GM12878 (cell line): ENCODE data around the gene MB. TPM values are rescaled to one million over a fixed set of nuclear protein-coding genes. Genes with fewer than 3 reads are reported as not detected.

Source experiments
- ATAC-seq: fragments of 200-7000 bp; cut with Tn5 transposase; 3 replicates; pipeline ENCODE4 v1.9.1; 2020; ENCODE audit warnings: mild to moderate bottlenecking, moderate library complexity
- BruUV-seq: library from RNA; stranded (reverse); fragments of 400-500 nt; replicated peaks from 2 replicates; lab custom pipeline; 2021; lab: Mats Ljungman, UMichigan
- CTCF ChIA-PET: fragments of 300-600 bp; sonication (Branson Sonifier 250); formaldehyde crosslinking; extraction: SDS; loops from one replicate; lab custom pipeline; 2021; ENCODE audit warnings: inconsistent platforms; lab: Yijun Ruan, JAX
- POLR2A ChIA-PET: fragments of 350-600 bp; formaldehyde crosslinking; extraction: SDS; loops from one replicate; lab custom pipeline; 2021; ENCODE audit warnings: inconsistent platforms; lab: Charles Lee
- RAD21 ChIA-PET: fragments of 300-600 bp; sonication (Branson Sonifier 250); formaldehyde crosslinking; loops from one replicate; lab custom pipeline; 2023; ENCODE audit warnings: antibody characterized with exemption; ENCODE audit not compliant: unreplicated experiment; lab: Charles Lee
- SMC1A ChIA-PET: fragments of 300-600 bp; sonication (Branson Sonifier 250); formaldehyde crosslinking; loops from one replicate; lab custom pipeline; 2023; ENCODE audit not compliant: unreplicated experiment, uncharacterized antibody; lab: Charles Lee
- DNase-seq: peaks from one replicate; pipeline ENCODE4 v3.0.0-alpha.2; 2011; ENCODE audit warnings: low read depth, low spot score
- FAIRE-seq: peaks from 3 replicates; lab custom pipeline; 2011; peaks lifted over from hg19 to GRCh38; lab: Jason Lieb, UNC
- H2AFZ ChIP-seq: 2 replicates; pipeline ENCODE4 v1.6.0; 2011; ENCODE audit warnings: low read depth, low read length, control low read depth; ENCODE audit not compliant: control insufficient read depth
- H3K27ac ChIP-seq: 2 replicates; pipeline ENCODE4 v1.5.1; 2011; ENCODE audit warnings: control low read depth; ENCODE audit not compliant: control insufficient read depth, insufficient read depth
- H3K27me3 ChIP-seq, 2 experiments: replicated peaks in 1 of 2; 2 replicates each; pipeline versions ENCODE4 v1.6.0 to v1.6.1; 2011; ENCODE audit warnings: low read length in 1 of 2; ENCODE audit not compliant: control insufficient read depth in 2 of 2, insufficient read depth in 2 of 2
- H3K36me3 ChIP-seq, 2 experiments: 2 replicates each; pipeline ENCODE4 v1.5.1; 2011; ENCODE audit warnings: low read length in 1 of 2; ENCODE audit not compliant: control insufficient read depth in 2 of 2, insufficient read depth in 2 of 2
- H3K4me1 ChIP-seq: 2 replicates; pipeline ENCODE4 v1.6.1; 2011; ENCODE audit warnings: mild to moderate bottlenecking, low read length, moderate library complexity, mixed read lengths; ENCODE audit not compliant: control insufficient read depth, insufficient read depth
- H3K4me2 ChIP-seq: 2 replicates; pipeline ENCODE4 v1.6.0; 2011; ENCODE audit warnings: control low read depth; ENCODE audit not compliant: control insufficient read depth, insufficient read depth
- H3K4me3 ChIP-seq: fragments of 200-600 bp; sonication (generic); 2 replicates; pipeline ENCODE4 v1.5.1; 2016
- H3K79me2 ChIP-seq: 2 replicates; pipeline ENCODE4 v1.6.0; 2011; ENCODE audit warnings: low read length; ENCODE audit not compliant: control insufficient read depth, insufficient read depth
- H3K9ac ChIP-seq: 2 replicates; pipeline ENCODE4 v1.8.0; 2011; ENCODE audit warnings: low read length, control low read depth, mixed read lengths; ENCODE audit not compliant: control insufficient read depth, insufficient read depth
- H3K9me3 ChIP-seq: replicated peaks from 3 replicates; pipeline ENCODE4 v1.5.1; 2011; ENCODE audit warnings: mild to moderate bottlenecking, low read length; ENCODE audit not compliant: control insufficient read depth, insufficient read depth
- H4K20me1 ChIP-seq: 2 replicates; pipeline ENCODE4 v1.6.0; 2011; ENCODE audit not compliant: control insufficient read depth, insufficient read depth
- CHD4 ChIP-seq: fragments of 200-600 bp; sonication (generic); IDR thresholded peaks from 2 replicates; pipeline ENCODE4 v1.6.1; 2016; ENCODE audit warnings: mild to moderate bottlenecking
- CREM ChIP-seq: IDR thresholded peaks from 2 replicates; pipeline ENCODE4 v1.6.1; 2014; ENCODE audit warnings: antibody characterized with exemption, low read depth
- CTCF ChIP-seq, 3 experiments: IDR thresholded peaks in 2 of 3; conservative IDR thresholded peaks in 1 of 3; 2 replicates each; pipeline ENCODE4 v1.5.1; 2011; ENCODE audit warnings: low read depth in 3 of 3, low read length in 3 of 3, mild to moderate bottlenecking in 3 of 3, control low read depth in 2 of 3, moderate library complexity in 2 of 3, inconsistent platforms in 1 of 3, mixed read lengths in 1 of 3; ENCODE audit not compliant: control insufficient read depth in 2 of 3, insufficient read depth in 1 of 3; ENCODE audit errors: extremely low read depth in 1 of 3
- EP300 ChIP-seq, 2 experiments: fragments of 150-350 bp in 1 of 2; IDR thresholded peaks; 2 replicates each; pipeline ENCODE4 v1.6.1; 2011 to 2012; ENCODE audit warnings: low read depth in 2 of 2, low read length in 2 of 2, borderline replicate concordance in 1 of 2, improper control_type of control experiment in 1 of 2, inconsistent platforms in 1 of 2; ENCODE audit not compliant: control insufficient read depth in 1 of 2
- FOS ChIP-seq: IDR thresholded peaks from 3 replicates; pipeline ENCODE4 v1.6.1; 2011; ENCODE audit warnings: borderline replicate concordance; ENCODE audit not compliant: insufficient read length; ENCODE audit errors: extremely low read depth
- MTA2 ChIP-seq: fragments of 450-650 bp; IDR thresholded peaks from 2 replicates; pipeline ENCODE4 v1.6.1; 2016; ENCODE audit warnings: low read depth, mild to moderate bottlenecking, moderate library complexity
- PKNOX1 ChIP-seq: fragments of 450-650 bp; IDR thresholded peaks from 2 replicates; pipeline ENCODE4 v1.6.1; 2016; ENCODE audit warnings: mild to moderate bottlenecking
- SKIL ChIP-seq: fragments of 450-650 bp; IDR thresholded peaks from 2 replicates; pipeline ENCODE4 v1.6.1; 2017; ENCODE audit warnings: mild to moderate bottlenecking, low read depth, inconsistent platforms; ENCODE audit not compliant: poor library complexity, severe bottlenecking
- SMC3 ChIP-seq: IDR thresholded peaks from 2 replicates; pipeline ENCODE4 v1.6.1; 2011; ENCODE audit warnings: low read length, improper control_type of control experiment, borderline replicate concordance
- TAF1 ChIP-seq: IDR thresholded peaks from 2 replicates; pipeline ENCODE4 v1.6.1; 2011; ENCODE audit warnings: mild to moderate bottlenecking, low read depth, low read length, borderline replicate concordance
- ZBTB11 ChIP-seq: fragments of 450-650 bp; formaldehyde crosslinking; IDR thresholded peaks from 2 replicates; pipeline ENCODE4 v1.5.0; 2022; ENCODE audit warnings: mild to moderate bottlenecking, missing genetic modification characterization
- WGBS: methylation state at CpG from one replicate; pipeline ENCODE4 v1.1.6; 2016; ENCODE audit warnings: low lambda C conversion rate; ENCODE audit not compliant: insufficient replicate concordance, insufficient coverage; ENCODE audit errors: missing lambda C conversion rate; 5-methylcytosine and 5-hydroxymethylcytosine counted together
- in situ Hi-C: fragments of 300-500 bp; cut with MboI; formaldehyde crosslinking; loops from 9 replicates; pipeline ENCODE4 v1.14.3; 2018; ENCODE audit warnings: mixed read lengths
- intact Hi-C: fragments of 100-400 bp; cut with micrococcal nuclease; formaldehyde crosslinking; loops from one replicate; pipeline ENCODE4 v1.14.2; 2022; ENCODE audit not compliant: unreplicated experiment
- polyA plus RNA-seq, 11 experiments: library from polyadenylated mRNA; depleted of rRNA in 4 of 11; unstranded in 6 of 11; stranded (reverse) in 5 of 11; fragments of >200 nt; fragmentation: Nextera tagmentation in 4 of 11; fragmentation: Illumina TruSeq in 1 of 11; extraction: Ambion mirVana in 4 of 11; extraction: Trizol in 1 of 11; gene quantifications; 1 replicate in 1 of 11; 2 replicates in 10 of 11; pipeline versions ENCODE4 v1.2.1 to v1.2.3, GENCODE V29; 2011 to 2016; ENCODE audit warnings: inconsistent platforms in 2 of 11, missing spikeins in 2 of 11, low read depth in 1 of 11
- total RNA-seq, 4 experiments: library from RNA; depleted of rRNA in 3 of 4; stranded (reverse); fragments of >200 nt in 3 of 4; fragmentation: Illumina TruSeq in 1 of 4; extraction: Trizol in 1 of 4; gene quantifications; 2 replicates each; pipeline versions ENCODE4 v1.2.1 to v1.2.3, GENCODE V29; 2013 to 2021

The MB gene
- total and polyA plus RNA-seq, 10 of the 15 experiments (the other 5 are each of a cell fraction or from before 2014, with no cell fraction given), result 0.09 to 0.41 (median 0.23) TPM; not detected in 3

- no peaks in the 10 kb centered on the region for H4K20me1 ChIP-seq
- H3K36me3 ChIP-seq, result no peaks in the 10 kb centered on the region
- H3K79me2 ChIP-seq, result no peaks in the 10 kb centered on the region
- ChIA-PET POLR2A (no interaction called here), CTCF (interaction anchor here (0.7 to 2.8 kb wide), 36 partner anchors 8 to 535 kb away, joined by 3 to 22 read pairs (median 4); partner anchors contain the start of genes APOL6 and MB), SMC1A (interaction anchor here (0.8 to 2.2 kb wide), 15 partner anchors 16 to 497 kb away, joined by 3 to 12 read pairs (median 5); partner anchors contain the start of gene APOL6), RAD21 (interaction anchor here (0.6 to 5.7 kb wide), 12 partner anchors 21 to 536 kb away, joined by 3 to 30 read pairs (median 4); partner anchors contain the start of gene APOL6)
- peak overlapping the region; percentile 91 for H2AFZ ChIP-seq
- H3K9ac ChIP-seq, result peak overlapping the region; percentile 60; the same call in 1 of the 2 replicates
- H3K9me3 ChIP-seq, result peaks cover 1% of the 10 kb centered on the region; the same call in 1 of the 3 replicates
- peak; percentile 70 for ATAC-seq
- no TSS peak for BruUV-seq
- H3K27me3 ChIP-seq, result no peaks in the 10 kb centered on the region
- peak; percentile 74 for FAIRE-seq
- H3K4me1 ChIP-seq, result peaks cover 17% of the 10 kb centered on the region
- in situ Hi-C loops, result no loop called here
- peak overlapping the region; percentile 52; the same call in 1 of the 2 replicates for H3K27ac ChIP-seq
- peak overlapping the region; percentile 100 for H3K4me2 ChIP-seq
- peak overlapping the region; percentile 76 for H3K4me3 ChIP-seq
- DNase-seq, result no peak
- WGBS, result 3% methylated on average over 21 of the region's 21 CpGs
- intact Hi-C loops, result loop anchor here (1.0 to 5.0 kb wide), 3 partner anchors 210 to 497 kb away; no protein-coding TSS in a partner anchor
- no peak for TF ChIP-seq FOS
- TF ChIP-seq PKNOX1, result 0 out of 2 replicates have a peak, but pooled peaks have one; percentile 7
- no peak for TF ChIP-seq SKIL
- no peak for TF ChIP-seq MTA2
- TF ChIP-seq TAF1, result 0 out of 2 replicates have a peak, but pooled peaks have one; percentile 17
- TF ChIP-seq EP300 (IDR thresholded peaks at IDR 0.05; ENCODE audit: borderline replicate concordance in 1 of 2, control insufficient read depth in 1 of 2, low read depth in 2 of 2, low read length in 2 of 2), result no peak
- peak; percentile 48 to 90 (median 54); a peak in 5 of 6 replicates for TF ChIP-seq CTCF (IDR thresholded peaks at IDR 0.05 in 2 of 3, conservative IDR thresholded peaks at IDR 0.05 in 1 of 3; ENCODE audit: control insufficient read depth in 2 of 3, extremely low read depth in 1 of 3, insufficient read depth in 1 of 3, low read depth in 3 of 3, low read length in 3 of 3)
- TF ChIP-seq ZBTB11 (CRISPR knock-in tag), result no peak
- TF ChIP-seq SMC3, result peak; percentile 81; the same call in 1 of the 2 replicates
- peak; percentile 31; the same call in 1 of the 2 replicates for TF ChIP-seq CREM
- no peak for TF ChIP-seq CHD4
These were observed 10.3 kb upstream of the MB start for GRCh38 chr22:35627267-35628041.
